GM19395 (cell line): Measurements from ENCODE around the gene HMMR.
"Not testable (repeated sequence)": the region's sequence is repeated elsewhere in the genome, so short reads cannot be mapped to it uniquely, and the experiment has no call there.

Experiments used
- ATAC-seq: cut with Tn5 transposase; IDR thresholded peaks from one replicate; pipeline ENCODE4 v1.9.1; 2021; ENCODE audit warnings: mild to moderate bottlenecking, moderate library complexity; ENCODE audit not compliant: unreplicated experiment

HMMR gene, protein sequence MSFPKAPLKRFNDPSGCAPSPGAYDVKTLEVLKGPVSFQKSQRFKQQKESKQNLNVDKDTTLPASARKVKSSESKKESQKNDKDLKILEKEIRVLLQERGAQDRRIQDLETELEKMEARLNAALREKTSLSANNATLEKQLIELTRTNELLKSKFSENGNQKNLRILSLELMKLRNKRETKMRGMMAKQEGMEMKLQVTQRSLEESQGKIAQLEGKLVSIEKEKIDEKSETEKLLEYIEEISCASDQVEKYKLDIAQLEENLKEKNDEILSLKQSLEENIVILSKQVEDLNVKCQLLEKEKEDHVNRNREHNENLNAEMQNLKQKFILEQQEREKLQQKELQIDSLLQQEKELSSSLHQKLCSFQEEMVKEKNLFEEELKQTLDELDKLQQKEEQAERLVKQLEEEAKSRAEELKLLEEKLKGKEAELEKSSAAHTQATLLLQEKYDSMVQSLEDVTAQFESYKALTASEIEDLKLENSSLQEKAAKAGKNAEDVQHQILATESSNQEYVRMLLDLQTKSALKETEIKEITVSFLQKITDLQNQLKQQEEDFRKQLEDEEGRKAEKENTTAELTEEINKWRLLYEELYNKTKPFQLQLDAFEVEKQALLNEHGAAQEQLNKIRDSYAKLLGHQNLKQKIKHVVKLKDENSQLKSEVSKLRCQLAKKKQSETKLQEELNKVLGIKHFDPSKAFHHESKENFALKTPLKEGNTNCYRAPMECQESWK

DNA sequence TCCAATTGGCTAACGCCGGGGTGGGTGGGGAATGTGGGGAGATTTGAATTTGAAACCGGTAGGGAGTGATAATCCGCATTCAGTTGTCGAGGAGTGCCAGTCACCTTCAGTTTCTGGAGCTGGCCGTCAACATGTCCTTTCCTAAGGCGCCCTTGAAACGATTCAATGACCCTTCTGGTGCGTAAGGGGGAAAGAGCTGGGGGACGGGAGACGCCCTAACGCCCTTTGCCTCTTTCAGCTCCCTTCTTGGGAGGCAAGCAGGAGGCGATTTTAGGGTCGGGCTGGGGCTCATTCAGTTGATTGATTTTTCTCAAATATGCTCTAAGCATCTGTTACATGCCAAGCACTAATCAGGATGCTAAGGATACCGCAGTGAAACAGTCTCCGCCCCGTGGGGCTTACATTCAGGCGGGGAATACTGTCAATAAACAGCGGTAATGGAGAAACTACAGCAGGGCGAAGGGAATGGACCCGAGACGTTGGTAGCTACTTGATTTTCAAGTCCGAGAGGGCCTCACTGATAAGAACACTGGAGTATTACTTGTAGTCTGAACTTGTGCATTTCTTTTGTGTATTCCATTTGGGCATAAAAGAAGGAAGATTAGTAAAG lies at the start of gene HMMR:
Gene HMMR, plus strand, starts transcription at position 71 of the 610 bp plus-strand sequence. Its CDS starts 61 bp downstream, at position 132.
- ATAC-seq, result peak; percentile 3

DNA sequence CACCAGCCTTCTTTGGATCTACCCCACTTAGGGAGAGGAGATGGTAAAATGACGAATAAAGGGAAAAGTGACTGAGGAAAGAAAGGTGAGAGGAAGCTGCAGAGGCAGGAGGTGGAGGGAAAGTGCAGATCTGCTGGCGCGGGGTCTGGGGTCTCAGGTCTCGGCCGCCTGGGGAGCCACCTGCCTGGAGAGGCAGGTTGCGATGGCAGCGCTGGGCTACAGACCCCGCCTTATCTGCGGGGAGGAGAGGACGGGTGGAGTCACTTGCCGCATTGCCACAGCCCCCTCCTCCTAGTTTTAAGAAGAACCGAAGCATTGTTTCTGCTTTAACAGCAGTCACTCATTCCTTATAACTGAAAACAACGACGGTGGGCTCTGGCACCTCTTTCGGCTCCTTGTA lies 44.8 kb upstream of the HMMR start:
- ATAC-seq, result not testable (repeated sequence)

DNA sequence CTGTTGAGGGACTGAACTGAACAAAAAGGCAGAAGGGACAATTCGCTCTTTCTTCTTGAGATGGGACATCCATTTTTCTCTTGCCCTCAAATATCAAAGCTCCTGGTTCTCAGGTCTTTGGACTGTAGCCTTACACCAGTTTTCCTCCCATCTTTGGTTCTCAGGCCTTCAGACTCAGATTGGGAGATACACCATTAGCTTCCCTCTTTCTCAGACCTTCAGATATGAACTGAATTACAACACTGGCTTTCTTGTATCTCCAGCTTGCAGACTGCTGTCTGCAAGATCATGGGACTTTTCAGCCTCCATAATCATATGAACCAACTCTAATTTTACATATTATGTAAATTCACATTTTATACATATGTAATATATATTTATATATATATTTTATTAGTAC lies 35.6 kb upstream of the HMMR start:
- ATAC-seq, result no peak

DNA sequence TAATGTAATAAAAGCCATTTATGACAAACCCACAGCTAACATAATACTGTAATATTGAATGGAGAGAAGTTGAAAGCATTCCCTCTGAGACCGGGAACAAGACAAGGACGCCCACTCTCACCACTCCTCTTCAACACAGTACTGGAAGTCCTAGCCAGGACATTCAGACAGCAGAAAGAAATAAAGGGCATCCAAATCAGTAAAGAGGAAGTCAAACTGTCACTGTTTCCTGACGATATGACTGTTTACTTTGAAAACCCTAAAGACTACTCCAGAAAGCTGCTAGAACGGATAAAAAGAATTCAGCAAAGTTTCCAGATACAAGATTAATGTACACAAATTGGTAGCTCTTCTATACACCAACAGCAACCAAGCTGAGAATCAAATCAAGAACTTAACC lies 34.3 kb upstream of the HMMR start:
- ATAC-seq, result not testable (repeated sequence)

DNA sequence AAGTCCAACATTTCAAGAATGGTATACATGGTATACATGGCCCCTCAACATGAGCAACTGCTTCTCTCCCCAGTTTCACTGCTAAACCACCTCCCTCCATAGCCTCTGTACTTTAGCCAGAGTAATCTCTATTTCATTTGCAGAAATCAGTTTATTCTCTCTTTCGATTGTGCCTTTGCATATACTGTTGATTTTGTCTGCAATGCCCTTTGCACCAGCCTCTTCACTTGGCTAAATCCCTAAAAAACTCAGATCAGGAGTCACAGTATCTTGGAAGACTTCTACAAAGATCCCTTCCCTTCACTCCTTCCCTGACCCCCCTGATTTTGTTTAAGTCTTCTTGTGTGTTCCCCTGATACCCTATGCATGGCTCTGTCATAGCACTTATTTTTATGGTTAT lies 27.9 kb upstream of the HMMR start:
- ATAC-seq, result no peak

DNA sequence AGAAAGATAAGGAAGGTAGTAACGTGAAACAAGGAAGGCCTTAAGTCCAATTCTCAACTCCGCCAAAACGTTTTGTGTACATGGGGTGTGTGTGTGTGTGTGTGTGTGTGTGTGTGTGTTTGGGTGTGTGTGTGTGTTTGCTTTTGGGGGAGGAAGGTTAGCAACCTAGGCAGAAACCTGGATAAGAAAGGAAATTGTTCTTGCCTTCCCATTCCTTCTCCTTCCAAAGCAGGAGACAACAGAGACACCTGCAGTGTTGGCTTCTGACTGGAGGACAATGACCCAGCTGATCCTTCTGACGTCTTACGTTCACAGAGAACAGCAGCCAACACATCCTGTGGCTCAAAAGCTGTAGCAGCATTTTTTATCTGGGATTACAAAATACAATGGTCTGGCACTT lies 27.2 kb upstream of the HMMR start:
- no peak for ATAC-seq

DNA sequence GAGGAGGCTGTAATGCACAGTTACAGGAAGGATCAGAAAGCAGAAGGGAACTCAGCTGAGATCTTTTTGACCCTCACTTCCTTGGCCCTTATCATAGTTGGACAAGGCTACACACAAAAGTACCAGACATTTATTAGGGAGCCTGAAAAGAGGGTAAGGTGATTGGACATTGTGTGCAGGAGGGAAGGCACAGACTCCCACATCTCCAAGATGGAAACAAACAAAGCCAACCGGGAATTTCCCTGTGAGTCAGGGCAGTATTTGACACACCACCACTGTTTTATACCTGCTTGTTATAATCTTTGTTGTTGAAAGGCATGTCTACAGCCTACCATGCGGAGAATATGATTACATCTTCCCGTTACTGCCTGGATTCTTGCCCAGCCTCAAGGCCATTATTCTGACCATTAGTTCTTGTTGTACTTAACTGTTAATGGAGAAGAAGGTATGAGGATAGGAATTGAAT lies 26.0 kb upstream of the HMMR start:
- ATAC-seq, result no peak

DNA sequence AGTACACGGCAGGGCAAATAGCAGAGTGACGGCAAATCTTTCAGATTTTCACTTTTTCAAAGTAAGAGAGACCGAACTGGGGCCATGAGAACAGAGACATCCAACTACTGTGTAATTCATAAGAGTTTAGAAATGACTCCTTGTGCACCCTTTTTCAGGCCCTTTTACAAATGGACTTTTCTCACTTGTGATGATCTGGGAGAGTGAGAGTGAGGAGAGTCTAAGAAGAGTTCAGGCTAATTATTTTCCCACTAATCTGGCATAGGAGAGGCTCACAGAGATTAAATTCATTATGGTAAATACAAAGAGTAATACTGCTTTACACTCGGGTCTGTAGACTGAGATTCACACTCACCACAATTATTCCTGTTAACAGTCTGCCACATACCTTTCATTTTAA lies 23.9 kb upstream of the HMMR start:
- no peak for ATAC-seq

DNA sequence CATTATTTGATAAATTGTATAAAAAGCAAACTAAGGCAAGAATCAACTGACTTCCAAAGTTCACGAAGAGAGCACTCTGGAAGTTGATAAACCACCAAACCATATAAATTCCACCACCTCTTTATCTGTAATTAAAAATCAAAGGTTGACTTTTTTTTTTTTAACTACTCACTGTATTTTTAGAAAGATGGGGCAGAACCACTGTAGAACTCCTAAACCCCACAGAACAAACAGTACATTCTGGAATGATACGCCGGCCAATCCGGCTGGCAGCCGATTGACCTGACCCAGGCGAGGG lies 23.5 kb upstream of the HMMR start:
- ATAC-seq, result no peak

DNA sequence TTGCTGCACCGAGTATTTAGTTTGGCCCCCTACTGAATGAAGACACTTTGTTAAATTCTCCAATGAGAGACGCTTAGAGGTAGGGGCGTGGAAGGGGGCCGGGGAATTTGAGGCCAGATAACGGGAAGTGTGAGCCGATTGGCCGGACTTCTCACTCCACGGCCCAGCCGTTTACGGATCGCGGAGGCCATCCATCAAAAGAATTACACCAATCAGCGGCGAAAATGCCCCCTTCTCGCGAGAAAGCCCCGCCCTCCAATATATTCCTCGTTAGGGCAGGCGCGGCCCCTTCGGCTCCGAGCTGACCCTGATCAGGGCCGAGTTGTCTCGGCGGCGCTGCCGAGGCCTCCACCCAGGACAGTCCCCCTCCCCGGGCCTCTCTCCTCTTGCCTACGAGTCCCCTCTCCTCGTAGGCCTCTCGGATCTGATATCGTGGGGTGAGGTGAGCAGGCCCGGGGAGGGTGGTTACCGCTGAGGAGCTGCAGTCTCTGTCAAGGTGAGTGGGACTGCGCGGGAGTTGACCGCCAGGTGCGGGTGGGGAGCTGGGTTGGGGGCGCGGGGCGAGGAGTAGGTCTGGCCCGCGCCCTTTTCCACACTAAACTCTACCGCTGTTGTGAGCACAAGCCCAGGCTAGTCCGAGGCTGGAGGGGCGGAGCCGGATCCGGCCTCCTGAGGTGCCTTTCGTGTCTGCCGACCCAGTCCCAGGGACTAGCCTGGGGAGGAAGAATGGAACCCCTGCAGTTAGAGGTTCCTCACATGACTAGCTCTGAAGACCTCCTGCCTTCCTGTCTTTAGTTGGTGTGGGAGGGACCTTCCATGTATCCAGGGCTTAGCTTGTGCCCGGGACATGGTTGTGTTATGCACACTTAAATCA lies 22.9 kb upstream of the HMMR start, which contains the start of gene CCNG1:
Gene CCNG1, plus strand, starts transcription at position 287 of the 874 bp plus-strand sequence. CDS start 1,662 bp downstream, outside the sequence.
- ATAC-seq, result peak; percentile 96

DNA sequence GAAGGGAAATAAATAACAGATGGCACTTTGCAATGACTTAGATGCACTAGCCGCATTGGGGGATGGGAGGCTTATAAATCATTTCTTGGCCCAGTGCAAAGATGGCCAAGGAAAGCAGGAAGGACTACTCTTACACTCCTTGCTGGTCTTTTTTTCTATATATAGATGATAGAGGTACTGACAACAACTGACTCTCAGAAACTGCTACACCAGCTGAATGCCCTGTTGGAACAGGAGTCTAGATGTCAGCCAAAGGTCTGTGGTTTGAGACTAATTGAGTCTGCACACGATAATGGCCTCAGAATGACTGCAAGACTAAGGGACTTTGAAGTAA lies 21.4 kb upstream of the HMMR start:
- ATAC-seq, result no peak

DNA sequence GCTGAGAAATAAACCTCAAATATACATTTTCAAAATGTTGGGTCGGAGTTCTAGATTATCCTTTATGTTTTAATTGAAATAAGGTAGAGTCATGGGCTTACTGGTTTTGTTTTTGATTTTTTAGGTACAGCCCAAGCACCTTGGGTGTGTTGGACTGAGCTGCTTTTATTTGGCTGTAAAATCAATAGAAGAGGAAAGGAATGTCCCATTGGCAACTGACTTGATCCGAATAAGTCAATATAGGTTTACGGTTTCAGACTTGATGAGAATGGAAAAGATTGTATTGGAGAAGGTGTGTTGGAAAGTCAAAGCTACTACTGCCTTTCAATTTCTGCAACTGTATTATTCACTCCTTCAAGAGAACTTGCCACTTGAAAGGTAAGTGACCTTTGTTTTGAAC lies 19.5 kb upstream of the HMMR start:
- ATAC-seq, result no peak

DNA sequence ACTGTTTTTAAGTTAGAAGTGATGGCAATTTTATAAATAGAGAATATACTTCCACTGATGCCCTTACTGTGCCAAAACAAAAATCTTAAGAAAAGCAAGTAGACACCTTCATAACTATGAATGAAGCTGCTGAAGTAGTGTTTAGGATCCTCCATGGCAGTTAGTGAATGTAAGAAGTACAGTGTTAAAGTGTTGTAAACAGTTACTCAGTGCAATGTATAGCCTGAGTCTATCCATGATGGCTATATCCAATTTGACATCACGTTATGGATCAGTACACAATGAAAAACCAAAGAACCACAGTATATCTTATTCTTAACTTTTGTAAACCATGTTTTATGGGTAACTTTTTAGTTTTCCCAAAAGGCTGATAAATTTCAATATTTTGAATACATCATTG lies 15.9 kb upstream of the HMMR start:
- no peak for ATAC-seq

DNA sequence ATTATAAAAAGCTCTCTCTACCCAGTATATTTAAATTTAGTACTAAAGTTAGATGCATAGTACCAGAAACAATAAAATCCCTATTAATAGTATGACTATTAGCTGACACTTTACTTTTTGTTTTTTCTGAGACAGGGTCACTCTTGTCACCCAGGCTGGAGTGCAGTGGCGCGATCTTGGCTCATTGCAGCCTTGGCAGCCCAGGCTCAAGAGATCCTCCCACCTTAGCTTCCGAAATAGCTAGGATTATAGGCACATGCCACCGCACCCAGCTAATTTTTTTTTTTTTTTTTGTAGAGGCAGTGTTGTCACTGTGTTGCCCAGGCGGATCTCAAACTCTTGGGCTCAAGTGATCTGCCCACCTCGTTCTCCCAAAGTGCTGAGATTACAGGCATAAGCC lies 15.1 kb upstream of the HMMR start:
- ATAC-seq, result no peak

DNA sequence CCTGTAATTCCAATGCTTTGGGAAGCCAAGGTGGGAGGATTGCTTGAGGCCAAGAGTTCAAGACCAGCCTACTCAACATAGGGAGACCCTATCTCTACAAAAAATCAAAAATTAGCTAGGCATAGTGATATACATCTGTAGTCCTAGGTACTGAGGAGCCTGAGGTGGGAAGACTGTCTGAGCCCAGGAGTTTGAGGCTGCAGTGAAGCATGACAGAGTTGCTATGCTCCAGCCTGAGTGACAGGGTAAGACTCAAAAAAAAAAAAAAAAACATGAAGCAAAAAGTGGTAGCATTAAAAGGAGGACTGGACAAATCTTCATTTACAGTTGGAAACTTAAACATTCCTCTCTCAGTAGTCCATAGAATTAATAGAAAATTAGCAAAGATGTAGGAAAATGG lies 13.2 kb upstream of the HMMR start:
- no peak for ATAC-seq

DNA sequence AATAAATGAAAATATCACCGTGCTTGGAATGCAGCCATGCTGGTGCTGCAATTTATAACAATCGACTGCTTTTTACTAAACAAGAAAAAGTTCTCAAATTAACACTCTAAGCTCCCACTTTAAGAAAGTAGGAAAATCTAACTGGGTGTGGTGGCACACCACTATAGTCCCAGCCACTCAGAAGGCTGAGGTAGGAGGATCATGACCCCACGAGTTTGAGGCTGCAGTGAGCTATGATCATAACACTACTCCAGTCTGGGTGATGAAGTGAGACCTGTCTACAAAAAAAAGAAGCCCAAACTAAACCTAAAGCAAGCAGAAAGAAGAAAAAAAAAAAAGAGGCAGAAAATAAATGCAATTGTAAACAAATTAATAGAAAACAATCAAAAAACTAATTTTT lies 12.6 kb upstream of the HMMR start:
- no peak for ATAC-seq

DNA sequence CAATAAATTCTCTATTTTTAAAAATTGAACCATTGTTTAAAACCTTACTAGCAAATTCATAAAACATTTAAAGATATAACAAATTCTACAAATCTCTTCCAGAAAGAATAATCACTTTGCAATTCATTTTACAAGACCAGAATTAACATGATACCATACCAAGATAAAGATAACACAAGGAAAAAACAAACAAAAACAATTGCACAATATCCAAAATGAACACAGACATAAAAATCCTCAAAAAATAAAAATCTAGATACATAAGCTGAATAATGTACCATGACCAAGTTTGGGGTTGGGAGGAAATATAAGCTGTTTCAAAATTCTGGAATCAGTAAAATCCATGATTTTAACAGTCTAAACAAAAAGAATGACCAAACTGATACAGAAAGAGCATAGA lies 11.9 kb upstream of the HMMR start:
- no peak for ATAC-seq

DNA sequence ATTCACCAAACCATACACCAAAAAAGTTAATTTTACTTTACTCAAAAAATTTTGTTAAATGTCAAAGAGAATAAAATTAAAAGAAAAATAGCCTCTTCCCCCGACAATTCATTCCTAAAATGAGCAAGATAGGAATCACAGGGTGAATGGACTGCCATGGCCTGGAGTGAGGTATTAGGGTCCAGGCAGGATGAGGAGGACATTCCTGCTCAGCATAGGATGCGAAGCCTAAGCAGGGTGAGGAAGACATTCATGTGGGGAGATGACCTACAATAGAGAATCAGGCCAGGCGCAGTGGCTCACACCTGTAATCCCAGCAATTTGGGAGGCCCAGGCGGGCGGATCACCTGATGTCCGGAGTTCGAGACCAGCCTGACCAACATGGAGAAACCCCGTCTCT lies 8.9 kb upstream of the HMMR start:
- ATAC-seq, result no peak

DNA sequence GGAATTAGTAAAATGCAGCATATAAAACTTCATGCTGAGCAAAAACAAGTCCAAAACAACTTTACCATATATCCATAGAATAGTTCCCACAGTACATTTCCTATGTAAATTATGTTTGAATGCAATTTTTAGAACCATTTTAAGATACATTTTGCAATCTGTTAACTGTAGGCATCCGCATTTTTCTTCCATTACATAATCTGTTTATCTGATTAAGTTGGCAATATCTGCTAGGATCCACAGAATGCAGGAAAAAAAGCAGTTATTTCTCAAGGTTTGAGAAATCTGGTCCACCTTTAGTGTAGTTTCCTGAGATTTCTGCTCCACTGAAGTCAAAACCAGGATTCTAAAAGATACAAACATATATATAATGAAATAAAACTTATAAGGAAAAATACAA lies 6.7 kb upstream of the HMMR start:
- no peak for ATAC-seq

DNA sequence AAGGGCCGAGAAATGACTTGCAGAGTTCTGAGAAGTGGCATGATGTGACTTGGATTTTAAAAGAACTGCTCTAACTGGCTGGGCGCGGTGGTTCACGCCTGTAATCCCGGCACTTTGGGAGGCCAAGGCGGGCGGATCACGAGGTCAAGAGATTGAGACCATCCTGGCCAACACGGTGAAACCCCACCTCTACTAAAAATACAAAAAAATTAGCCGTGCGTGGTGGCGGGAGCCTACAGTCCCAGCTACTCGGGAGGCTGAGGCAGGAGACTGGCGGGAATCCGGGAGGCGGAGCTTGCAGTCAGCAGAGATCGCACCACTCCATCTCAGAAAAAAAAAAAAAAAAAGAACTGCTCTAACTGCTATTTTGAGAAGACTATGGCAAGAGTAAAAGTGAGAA lies 5.0 kb upstream of the HMMR start:
- not testable (repeated sequence) for ATAC-seq

DNA sequence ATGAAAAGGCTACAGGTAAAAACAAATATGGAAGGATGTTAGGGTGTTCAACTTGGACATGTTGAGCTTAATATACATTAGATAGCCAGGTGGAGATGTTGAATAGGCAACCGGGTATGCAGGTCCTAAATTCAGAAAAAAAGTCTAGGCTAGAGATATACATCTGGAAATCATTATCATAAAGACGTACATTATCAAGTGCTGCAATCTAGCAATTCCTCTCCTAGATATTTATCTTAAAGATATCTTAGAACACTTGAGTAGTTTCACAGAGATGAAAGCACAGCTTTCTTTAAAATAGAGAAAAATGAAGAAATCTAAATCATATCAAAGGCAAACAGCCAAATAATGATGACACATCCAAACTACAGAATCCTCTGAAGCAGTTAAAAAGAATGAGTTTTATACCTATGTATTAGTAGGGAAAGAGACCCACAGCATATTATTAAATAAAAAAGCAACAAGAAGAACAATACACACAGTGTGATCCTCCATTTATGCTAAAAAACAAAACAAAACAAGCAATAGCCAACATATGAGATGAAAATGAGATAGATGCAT lies 4.3 kb upstream of the HMMR start:
- ATAC-seq, result no peak
